ENCODE measurements around the gene MECP2. TPM values are rescaled to one million over a fixed set of nuclear protein-coding genes. Genes with fewer than 3 reads are reported as not detected.

MECP2 gene
- total and polyA plus RNA-seq, 10 of the 15 experiments (the other 5 are each of a cell fraction or from before 2014, with no cell fraction given): 1.3 to 32.7 (median 13.7) TPM

DNA sequence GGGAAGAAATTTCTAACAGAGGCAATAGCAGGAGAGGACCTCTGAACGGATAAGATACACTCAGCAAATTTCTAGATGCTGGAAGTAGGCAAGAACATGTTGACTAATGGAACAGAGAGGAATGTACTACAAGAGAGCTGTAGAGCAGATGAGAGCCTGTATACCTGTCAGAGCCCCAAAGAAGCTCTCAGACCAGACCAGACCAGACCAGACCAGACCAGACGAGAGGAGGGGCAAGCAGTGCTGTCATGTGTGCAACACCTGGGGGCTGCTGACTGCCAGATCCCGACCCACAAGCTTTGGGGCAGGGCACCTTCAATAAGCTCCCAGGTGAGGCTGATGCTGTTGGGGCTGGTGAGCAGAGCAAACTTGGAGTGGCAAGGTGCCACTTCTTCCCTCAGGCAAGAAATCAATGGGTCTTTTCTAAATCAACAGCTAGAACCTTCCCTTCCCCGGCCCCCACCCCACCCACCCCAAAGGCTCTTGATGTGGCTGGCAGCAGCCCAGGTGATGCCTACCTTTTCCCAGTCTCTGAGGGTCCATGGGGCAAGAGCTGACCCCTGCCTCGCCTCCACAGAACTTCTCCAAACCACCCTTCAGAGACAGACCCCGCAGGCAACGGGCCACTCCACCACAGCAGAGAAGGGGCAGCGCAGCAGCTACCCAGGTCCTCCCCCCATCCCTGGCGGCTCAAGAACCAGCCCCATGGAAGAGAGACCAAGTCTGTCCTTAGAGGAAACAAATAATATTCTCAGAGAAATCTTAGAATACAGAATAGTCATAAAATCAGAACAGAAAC, 32.7 kb downstream of the MECP2 start:
- Histone ChIP-seq H3K79me2 (ENCODE audit: control insufficient read depth, insufficient read depth, low read length) (peaks cover 8% of the 10 kb centered on the region), H3K9me3 (replicated peaks; ENCODE audit: control insufficient read depth, insufficient read depth, low read length) (no peaks in the 10 kb centered on the region), H4K20me1 (ENCODE audit: control insufficient read depth, insufficient read depth) (no peaks in the 10 kb centered on the region), H2AFZ (ENCODE audit: control insufficient read depth, low read depth, low read length) (no peak overlapping the region), H3K4me3 (no peak overlapping the region), H3K27ac (ENCODE audit: control insufficient read depth, insufficient read depth) (no peak overlapping the region), H3K36me3 (ENCODE audit: control insufficient read depth in 2 of 2, insufficient read depth in 2 of 2, low read length in 1 of 2) (no peaks in the 10 kb centered on the region), H3K9ac (ENCODE audit: control insufficient read depth, insufficient read depth, low read length) (no peak overlapping the region), H3K4me1 (ENCODE audit: control insufficient read depth, insufficient read depth, low read length) (no peaks in the 10 kb centered on the region; the same call in 1 of the 2 replicates), H3K4me2 (ENCODE audit: control insufficient read depth, insufficient read depth) (no peak overlapping the region), H3K27me3 (replicated peaks in 1 of 2; ENCODE audit: control insufficient read depth in 2 of 2, insufficient read depth in 2 of 2, low read length in 1 of 2) (no peaks in the 10 kb centered on the region; a peak in 1 of 4 replicates)
- no peak for ATAC-seq
- CTCF ChIA-PET: no interaction called here
- FAIRE-seq: no peak
- POLR2A ChIA-PET: no interaction called here
- SMC1A ChIA-PET (ENCODE audit: uncharacterized antibody, unreplicated experiment): no interaction called here
- no TSS peak for BruUV-seq (replicated peaks)
- no peak for DNase-seq (ENCODE audit: low read depth, low spot score)
- intact Hi-C loops (cut with micrococcal nuclease; ENCODE audit: unreplicated experiment): no loop called here
- WGBS (ENCODE audit: insufficient coverage, insufficient replicate concordance, low lambda C conversion rate, missing lambda C conversion rate): 50% methylated on average over 8 of the region's 9 CpGs
- in situ Hi-C loops (cut with MboI): no loop called here
- RAD21 ChIA-PET (ENCODE audit: unreplicated experiment): no interaction called here
- no peak for TF ChIP-seq ZSCAN29 (IDR thresholded peaks at IDR 0.05)
- TF ChIP-seq, protein P1, sequence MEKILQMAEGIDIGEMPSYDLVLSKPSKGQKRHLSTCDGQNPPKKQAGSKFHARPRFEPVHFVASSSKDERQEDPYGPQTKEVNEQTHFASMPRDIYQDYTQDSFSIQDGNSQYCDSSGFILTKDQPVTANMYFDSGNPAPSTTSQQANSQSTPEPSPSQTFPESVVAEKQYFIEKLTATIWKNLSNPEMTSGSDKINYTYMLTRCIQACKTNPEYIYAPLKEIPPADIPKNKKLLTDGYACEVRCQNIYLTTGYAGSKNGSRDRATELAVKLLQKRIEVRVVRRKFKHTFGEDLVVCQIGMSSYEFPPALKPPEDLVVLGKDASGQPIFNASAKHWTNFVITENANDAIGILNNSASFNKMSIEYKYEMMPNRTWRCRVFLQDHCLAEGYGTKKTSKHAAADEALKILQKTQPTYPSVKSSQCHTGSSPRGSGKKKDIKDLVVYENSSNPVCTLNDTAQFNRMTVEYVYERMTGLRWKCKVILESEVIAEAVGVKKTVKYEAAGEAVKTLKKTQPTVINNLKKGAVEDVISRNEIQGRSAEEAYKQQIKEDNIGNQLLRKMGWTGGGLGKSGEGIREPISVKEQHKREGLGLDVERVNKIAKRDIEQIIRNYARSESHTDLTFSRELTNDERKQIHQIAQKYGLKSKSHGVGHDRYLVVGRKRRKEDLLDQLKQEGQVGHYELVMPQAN (conservative IDR thresholded peaks at IDR 0.05): no peak
- no peak for TF ChIP-seq BHLHE40 (IDR thresholded peaks at IDR 0.05; ENCODE audit: borderline replicate concordance in 1 of 2, low read depth in 2 of 2, low read length in 1 of 2)
- TF ChIP-seq PAX5 (IDR thresholded peaks at IDR 0.05; ENCODE audit: borderline replicate concordance, low read depth, low read length): no peak
- TF ChIP-seq HDAC2 (IDR thresholded peaks at IDR 0.05): no peak
- TF ChIP-seq FOS (IDR thresholded peaks at IDR 0.05; ENCODE audit: borderline replicate concordance, extremely low read depth, insufficient read length): no peak
- TF ChIP-seq HCFC1 (IDR thresholded peaks at IDR 0.05; ENCODE audit: low read length): no peak
- no peak for TF ChIP-seq E4F1 (IDR thresholded peaks at IDR 0.05; ENCODE audit: borderline replicate concordance, partially characterized antibody)
- TF ChIP-seq CREB1 (IDR thresholded peaks at IDR 0.05; ENCODE audit: low read depth): no peak
- TF ChIP-seq RELA (IDR thresholded peaks at IDR 0.05; ENCODE audit: borderline replicate concordance, partially characterized antibody): no peak
- TF ChIP-seq NFXL1 (IDR thresholded peaks at IDR 0.05; ENCODE audit: borderline replicate concordance): no peak
- no peak for TF ChIP-seq PML (IDR thresholded peaks at IDR 0.05; ENCODE audit: low read length)
- TF ChIP-seq PRDM15 (CRISPR knock-in tag; IDR thresholded peaks at IDR 0.05): no peak
- no peak for TF ChIP-seq ZZZ3 (IDR thresholded peaks at IDR 0.05; ENCODE audit: control insufficient read depth, insufficient read length, low read depth)
- no peak for TF ChIP-seq ELK1 (IDR thresholded peaks at IDR 0.05; ENCODE audit: low read depth, low read length)

All from GM12878 (cell line).